ENCODE results near the gene SLC39A1. TPM values are rescaled to one million over a fixed set of nuclear protein-coding genes. Genes with fewer than 3 reads are reported as not detected.

SLC39A1 gene
- total RNA-seq, 6 experiments from 2014 or later, result 88.8 to 95.7 (median 93.0) TPM

DNA sequence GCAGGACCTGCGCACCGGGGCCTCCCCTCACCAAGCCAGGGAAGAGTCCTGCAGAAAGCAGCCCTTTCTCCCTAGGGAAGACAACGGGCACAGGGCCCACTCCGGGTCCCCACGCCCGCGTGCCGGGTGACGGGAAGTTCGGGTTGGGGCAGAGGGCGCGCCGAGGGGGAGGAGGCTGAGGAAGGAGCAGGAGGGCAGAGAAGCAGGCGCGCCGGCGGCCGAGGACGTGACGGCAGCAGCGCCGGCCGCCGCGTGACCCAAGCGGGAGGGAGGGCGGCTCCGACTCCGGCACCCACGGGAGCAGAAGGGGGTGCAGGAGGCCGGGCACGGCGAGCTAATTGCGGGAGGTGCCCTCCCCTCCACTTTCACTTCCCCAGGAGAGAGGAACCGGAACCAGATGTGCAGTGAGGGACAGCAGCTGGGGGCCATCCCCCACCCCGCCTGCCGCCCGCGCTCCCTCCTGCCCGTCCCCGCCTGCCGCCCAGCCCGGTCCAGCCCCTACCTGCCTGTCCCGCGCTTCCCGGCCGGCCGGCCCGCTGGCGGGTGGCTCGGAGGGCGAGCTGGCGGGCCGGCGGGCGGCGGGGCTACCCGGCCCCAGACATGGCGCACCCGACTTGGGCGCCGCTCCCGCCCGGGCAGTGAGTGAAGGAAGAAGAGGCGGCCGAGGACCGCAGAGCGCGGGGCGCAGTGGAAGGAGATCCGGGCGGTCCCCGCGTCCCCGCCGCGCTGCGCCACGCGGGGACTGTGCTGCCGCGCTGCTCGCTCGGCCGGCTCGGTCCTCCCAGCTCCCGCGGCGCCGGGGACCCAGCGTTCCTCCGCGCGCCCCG, 17.3 kb downstream of the SLC39A1 start:
- Mint-ChIP-seq H3K27ac (peak overlapping the region; percentile 81), H3K27me3 (ENCODE audit: insufficient read depth) (peaks cover 2% of the 10 kb centered on the region), H3K9me3 (no peaks in the 10 kb centered on the region), H3K4me3 (peak overlapping the region; percentile 90), H3K36me3 (ENCODE audit: low read depth) (peaks cover 11% of the 10 kb centered on the region; the same call in 1 of the 2 replicates), H3K4me1 (ENCODE audit: low read depth) (peaks cover 21% of the 10 kb centered on the region)
- peak; percentile 43 for DNase-seq
- TF ChIP-seq, protein P1, sequence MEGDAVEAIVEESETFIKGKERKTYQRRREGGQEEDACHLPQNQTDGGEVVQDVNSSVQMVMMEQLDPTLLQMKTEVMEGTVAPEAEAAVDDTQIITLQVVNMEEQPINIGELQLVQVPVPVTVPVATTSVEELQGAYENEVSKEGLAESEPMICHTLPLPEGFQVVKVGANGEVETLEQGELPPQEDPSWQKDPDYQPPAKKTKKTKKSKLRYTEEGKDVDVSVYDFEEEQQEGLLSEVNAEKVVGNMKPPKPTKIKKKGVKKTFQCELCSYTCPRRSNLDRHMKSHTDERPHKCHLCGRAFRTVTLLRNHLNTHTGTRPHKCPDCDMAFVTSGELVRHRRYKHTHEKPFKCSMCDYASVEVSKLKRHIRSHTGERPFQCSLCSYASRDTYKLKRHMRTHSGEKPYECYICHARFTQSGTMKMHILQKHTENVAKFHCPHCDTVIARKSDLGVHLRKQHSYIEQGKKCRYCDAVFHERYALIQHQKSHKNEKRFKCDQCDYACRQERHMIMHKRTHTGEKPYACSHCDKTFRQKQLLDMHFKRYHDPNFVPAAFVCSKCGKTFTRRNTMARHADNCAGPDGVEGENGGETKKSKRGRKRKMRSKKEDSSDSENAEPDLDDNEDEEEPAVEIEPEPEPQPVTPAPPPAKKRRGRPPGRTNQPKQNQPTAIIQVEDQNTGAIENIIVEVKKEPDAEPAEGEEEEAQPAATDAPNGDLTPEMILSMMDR (IDR thresholded peaks at IDR 0.05), result no peak

DNA sequence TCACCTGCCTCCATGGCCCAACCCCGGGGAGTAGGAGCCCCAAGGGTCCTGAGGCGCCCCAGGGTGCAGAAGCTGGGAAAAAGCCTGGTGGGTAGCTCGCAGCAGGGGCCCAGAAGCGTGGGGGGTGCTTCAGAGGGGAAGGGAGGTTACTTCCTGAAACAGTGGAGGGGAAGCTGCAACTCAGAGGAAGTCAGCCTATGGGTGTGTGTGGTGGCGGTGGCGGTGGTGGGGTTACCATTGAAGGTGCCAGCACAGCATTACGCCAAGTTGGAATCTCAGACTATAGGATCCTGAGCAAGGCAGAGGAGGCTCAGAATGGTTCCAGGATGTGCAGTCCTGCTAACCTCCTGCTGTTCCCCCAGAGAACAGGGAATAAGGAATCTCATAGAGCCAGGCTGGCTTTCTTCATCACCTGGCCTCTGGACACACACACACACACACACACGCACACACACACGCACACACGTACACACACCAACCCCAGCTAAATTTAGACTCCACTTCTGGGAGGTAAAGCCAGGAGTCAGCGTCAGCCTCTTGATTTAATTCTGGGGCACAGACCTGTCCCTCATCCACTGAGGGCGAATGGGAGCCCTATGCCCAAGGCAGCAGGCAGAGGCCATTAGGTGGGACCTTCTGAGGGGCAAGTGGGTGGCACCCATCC, 18.1 kb downstream of the SLC39A1 start:
- H3K4me1 Mint-ChIP-seq (ENCODE audit: low read depth), result peaks cover 21% of the 10 kb centered on the region
- peak overlapping the region; percentile 90 for H3K4me3 Mint-ChIP-seq
- H3K27ac Mint-ChIP-seq, result peak overlapping the region; percentile 81
- no peaks in the 10 kb centered on the region for H3K9me3 Mint-ChIP-seq
- peaks cover 4% of the 10 kb centered on the region for H3K27me3 Mint-ChIP-seq (ENCODE audit: insufficient read depth)
- TF ChIP-seq, protein P1 (IDR thresholded peaks at IDR 0.05), result no peak
- peak; percentile 58 for DNase-seq
- H3K36me3 Mint-ChIP-seq (ENCODE audit: low read depth), result peaks cover 8% of the 10 kb centered on the region

DNA sequence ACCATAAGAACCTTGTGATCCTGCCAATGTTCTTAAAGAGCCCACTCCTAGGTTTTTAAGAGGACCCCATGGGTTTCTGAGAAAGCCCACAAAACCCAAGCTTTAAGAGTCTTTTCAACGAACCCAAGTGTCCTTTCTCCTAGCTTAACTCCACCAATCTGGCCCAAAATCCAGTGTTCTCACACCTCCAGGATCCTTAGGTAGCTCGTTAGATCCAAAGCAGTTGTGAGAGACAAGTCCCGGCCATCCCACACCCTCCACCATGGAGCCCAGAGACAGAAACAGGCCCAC, 18.6 kb downstream of the SLC39A1 start:
- peaks cover 4% of the 10 kb centered on the region for H3K27me3 Mint-ChIP-seq (ENCODE audit: insufficient read depth)
- H3K9me3 Mint-ChIP-seq, result no peaks in the 10 kb centered on the region
- peak overlapping the region; percentile 90 for H3K4me3 Mint-ChIP-seq
- peak overlapping the region; percentile 81; the same call in 1 of the 2 replicates for H3K27ac Mint-ChIP-seq
- H3K4me1 Mint-ChIP-seq (ENCODE audit: low read depth), result peaks cover 21% of the 10 kb centered on the region
- no peak for DNase-seq
- peaks cover 10% of the 10 kb centered on the region for H3K36me3 Mint-ChIP-seq (ENCODE audit: low read depth)
- TF ChIP-seq, protein P1 (IDR thresholded peaks at IDR 0.05), result no peak

- peaks cover 16% of the 10 kb centered on the region for H3K36me3 Mint-ChIP-seq (ENCODE audit: low read depth)
- H3K9me3 Mint-ChIP-seq, result no peaks in the 10 kb centered on the region
- TF ChIP-seq, protein P1 (IDR thresholded peaks at IDR 0.05), result no peak
- no peak for DNase-seq
- peak overlapping the region; percentile 81 for H3K27ac Mint-ChIP-seq
- H3K4me3 Mint-ChIP-seq, result peak overlapping the region; percentile 90; the same call in 1 of the 2 replicates
- peaks cover 21% of the 10 kb centered on the region for H3K4me1 Mint-ChIP-seq (ENCODE audit: low read depth)
- H3K27me3 Mint-ChIP-seq (ENCODE audit: insufficient read depth), result peaks cover 4% of the 10 kb centered on the region
Measured at GRCh38 chr1:153944005-153944826, 19.1 kb downstream of the SLC39A1 start.

DNA sequence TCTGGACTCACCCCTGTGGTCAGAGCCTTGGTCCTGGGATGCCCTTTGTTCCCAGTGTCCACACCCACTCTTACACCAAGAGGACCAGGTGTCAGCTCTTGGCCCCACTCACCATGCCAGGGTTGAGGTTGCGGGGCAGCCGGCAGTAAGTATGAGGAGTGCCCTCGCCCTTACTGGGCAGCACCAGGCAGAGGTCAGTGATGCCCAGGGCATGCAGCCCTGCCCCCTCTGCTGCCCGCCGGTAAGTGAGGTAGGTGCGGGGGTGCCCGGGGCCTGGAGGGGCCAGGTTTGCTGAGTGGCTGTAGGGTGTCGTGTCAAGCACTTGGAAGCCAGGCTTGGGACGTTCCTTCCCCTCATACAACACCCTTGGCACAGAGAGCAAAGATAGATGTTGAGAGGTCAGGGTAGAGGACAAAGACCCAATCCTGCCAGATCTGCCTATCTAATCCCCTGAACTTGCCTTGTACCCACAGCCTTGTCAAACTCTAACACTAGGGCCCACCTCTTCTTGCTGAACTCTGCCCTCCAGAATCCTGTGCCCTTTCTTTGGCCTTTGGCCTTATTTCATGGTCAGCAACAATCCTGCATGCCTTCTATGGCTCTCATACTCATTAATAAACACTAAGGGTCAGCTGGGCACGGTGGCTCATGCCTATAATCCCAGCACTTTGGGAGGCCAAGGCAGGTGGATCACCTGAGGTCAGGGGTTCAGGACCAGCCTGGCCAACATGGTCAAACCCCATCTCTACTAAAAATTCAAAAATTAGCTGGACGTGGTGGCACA, 20.4 kb downstream of the SLC39A1 start:
- TF ChIP-seq, protein P1 (IDR thresholded peaks at IDR 0.05), result no peak
- DNase-seq, result no peak
- H3K36me3 Mint-ChIP-seq (ENCODE audit: low read depth), result peaks cover 20% of the 10 kb centered on the region

More for the DNA sequence above, 20.4 kb downstream of the SLC39A1 start:
- H3K4me3 Mint-ChIP-seq, result no peak overlapping the region
- H3K9me3 Mint-ChIP-seq, result no peaks in the 10 kb centered on the region
- peaks cover 21% of the 10 kb centered on the region for H3K4me1 Mint-ChIP-seq (ENCODE audit: low read depth)
- peaks cover 4% of the 10 kb centered on the region for H3K27me3 Mint-ChIP-seq (ENCODE audit: insufficient read depth)
- no peak overlapping the region for H3K27ac Mint-ChIP-seq

Measured in HFFc6 (cell line).